ENCODE data around the gene PIK3C3.
A peak's percentile ranks its signal among the peaks of the same experiment; 100 is the strongest.

Gene PIK3C3

GRCh38 chr18:41954827-41955613, at the start of gene PIK3C3:
PIK3C3 (plus strand) TSS chr18:41955234; CDS start chr18:41955292, 58 bp downstream.
- peak; percentile 96 for DNase-seq

DNA sequence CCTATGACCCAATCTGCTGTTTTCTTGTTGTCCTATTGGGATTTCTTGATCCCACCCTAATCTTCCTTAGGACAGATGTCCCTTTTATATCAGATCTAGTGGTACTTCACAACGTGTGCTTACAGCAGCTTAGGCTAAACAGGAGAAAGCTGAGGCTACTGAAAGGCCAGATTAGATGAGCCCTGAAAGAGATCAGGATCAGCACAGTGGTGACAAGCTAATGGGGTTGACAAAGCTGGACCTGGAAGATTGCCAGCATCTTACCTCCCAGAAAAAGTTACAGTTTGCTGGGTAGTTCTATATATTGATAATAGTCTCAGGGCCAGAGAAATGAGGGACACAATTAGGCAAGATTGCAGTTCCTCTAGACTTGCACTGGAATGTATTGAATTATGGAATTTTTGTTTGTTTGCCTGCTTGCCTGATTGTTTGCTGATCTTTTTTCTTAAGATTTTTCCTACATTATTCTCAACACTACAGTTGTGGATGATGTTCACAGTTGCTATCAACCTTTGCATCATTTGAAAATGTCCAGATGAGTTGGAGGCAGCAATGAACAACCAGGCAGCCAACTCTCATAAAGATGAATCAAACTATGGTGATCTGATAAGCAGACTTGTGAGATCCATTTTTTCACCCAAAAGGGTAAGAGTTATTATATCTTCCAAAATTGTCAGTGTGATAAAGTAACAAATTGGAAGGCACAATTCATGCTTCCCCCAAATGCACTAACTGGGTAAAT, 49.1 kb upstream of the PIK3C3 start:
- DNase-seq: no peak

GRCh38 chr18:41906528-41907146, 48.4 kb upstream of the PIK3C3 start:
- peak; percentile 1 for DNase-seq

DNA sequence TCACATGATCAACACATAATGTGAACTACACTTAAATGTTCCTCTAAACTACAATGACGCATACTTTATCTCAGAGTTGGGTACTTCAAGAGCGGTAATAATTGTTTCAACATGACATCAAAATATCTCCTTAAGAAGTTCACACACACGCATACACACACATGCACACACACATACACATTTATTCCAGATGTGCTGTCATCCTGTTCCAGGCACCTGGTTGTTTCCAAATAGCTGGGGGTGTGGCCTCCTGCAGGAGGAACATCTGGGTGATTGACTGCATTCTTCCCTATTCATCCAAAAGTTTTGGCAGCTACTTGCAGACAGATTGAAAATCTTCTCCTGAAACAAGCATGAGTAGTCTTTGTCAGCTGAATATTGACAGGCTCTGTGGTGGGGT, 37.9 kb upstream of the PIK3C3 start:
- DNase-seq: no peak

DNA sequence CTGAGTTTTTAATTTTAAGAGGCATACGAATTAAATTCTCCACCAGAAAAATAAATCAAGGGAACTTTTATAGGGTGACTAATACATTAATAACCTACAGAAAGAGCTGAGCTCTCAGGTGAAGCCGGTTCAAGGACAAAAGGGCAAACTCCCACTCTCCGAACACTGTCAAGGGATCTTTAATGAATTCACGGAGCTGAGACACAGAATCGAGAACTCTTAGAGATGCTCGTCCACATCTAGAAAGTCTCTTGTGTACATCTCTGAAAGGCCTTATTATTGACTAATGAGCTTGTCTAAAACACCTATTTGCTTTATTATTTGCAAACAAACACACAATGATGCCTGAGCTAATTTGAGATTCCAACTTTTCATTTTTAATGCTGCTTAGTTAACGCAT, 33.3 kb upstream of the PIK3C3 start:
- DNase-seq: no peak

DNA sequence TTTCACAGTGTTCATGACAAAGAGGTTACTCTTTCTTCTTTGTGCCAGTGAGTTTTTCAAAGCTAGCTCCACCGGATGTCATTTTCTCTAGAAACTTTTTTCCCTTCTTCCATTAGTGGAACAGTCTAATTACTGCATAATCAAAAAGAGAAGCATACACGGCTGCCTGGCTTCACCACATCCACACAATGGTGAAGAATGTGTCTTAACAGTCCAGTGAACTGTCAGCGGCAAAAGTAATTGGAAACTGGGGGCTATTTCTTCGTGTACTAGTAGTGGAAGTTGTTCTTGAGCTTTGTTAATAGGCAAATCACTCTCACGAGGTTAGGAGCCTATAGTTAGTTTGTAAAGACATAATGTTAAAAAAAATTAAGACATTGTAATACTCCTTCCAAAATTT, 32.9 kb upstream of the PIK3C3 start:
- no peak for DNase-seq

GRCh38 chr18:41922841-41923240, 32.2 kb upstream of the PIK3C3 start:
- DNase-seq: no peak

DNA sequence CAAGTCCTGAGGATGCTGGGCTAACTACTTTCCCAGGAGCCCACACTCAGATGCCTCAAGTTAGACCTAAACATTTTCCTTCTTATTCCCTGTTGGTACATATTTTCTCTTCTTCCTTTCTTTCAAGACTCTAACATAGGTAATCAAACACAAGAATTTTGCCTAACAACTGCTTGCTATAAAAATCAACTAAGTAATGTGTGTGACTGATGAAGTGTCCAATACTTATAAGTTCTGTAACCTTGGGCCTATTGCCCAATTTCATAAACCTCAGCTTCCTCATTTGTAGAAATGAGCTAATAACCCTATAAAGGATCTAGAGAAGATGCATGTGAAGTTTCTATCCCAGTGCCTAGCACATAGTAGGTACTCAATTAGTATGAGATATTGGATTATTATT, 31.6 kb upstream of the PIK3C3 start:
- no peak for DNase-seq

DNA sequence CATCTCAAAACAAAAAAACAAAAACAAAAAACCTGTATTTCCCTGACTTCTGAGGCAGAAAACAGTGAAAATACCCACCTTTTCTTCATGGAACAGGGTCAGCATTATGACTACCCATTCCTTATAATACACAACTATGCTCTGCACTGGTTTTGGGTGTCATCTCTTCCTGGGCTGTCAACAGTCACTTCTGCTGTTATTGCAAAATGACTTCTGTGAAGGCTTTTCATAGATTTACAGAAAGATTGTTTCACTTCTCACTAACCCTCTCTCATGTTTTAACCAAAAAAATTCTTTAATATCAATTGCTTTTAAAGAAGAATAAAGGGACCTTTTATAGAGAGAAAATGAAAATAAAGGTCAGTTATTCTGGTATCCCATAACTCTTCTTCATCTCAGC, 26.5 kb upstream of the PIK3C3 start:
- DNase-seq: no peak

- DNase-seq: no peak
Measured at GRCh38 chr18:41932899-41933298, 22.1 kb upstream of the PIK3C3 start.

DNA sequence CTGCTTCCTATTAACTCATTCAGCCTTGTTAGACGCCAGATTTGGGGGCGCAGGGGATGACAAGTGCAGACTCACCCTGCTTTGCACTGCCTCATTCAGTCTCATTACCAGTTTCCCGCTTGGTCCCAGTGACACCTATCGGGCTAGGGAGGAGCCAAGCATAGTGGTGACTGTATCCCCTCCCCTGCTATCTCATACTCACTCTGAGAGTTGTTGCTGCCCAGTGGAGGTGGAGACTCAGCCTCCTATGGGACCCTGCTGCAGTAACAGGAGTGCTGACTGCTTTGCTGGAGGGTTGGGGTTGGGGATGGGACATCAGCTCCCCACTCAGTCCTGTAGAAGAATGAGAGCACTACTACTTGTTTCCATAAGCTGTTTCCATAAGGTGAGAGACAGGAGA, 21.3 kb upstream of the PIK3C3 start:
- DNase-seq: no peak

DNA sequence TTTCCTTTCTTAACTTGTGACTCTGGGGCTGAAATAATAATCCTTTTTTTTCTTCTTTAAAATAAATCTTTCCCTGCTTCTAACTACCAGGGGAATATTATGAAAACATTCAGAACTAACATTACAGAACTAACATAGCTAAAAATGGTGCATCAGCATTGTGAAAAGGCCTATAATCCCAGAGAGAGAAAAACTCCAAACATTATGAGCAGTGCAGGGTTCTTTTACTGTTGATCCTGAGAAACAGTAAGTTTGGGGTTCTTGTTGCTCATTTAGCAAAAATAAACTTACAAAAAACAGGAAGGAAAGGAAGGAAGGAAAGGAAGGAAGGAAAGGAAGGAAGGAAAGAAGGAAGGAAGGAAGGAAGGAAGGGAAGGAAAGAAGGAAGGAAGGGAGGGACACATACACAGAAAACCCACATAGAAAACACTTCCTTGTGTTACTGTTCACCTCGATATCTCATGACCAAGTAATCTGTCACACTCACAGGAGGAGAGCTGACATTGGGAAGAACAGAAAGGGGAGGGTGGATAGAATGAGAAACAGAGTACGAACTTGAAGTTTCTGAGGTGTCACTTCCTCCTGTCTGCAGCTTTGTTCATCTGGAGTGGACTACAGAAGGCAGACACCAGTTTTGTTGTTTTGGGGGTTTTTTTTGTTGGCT, 18.4 kb upstream of the PIK3C3 start:
- DNase-seq: no peak

- no peak for DNase-seq
Measured at GRCh38 chr18:41938445-41938844, 16.6 kb upstream of the PIK3C3 start.

- DNase-seq: no peak
Measured at GRCh38 chr18:41939326-41939725, 15.7 kb upstream of the PIK3C3 start.

DNA sequence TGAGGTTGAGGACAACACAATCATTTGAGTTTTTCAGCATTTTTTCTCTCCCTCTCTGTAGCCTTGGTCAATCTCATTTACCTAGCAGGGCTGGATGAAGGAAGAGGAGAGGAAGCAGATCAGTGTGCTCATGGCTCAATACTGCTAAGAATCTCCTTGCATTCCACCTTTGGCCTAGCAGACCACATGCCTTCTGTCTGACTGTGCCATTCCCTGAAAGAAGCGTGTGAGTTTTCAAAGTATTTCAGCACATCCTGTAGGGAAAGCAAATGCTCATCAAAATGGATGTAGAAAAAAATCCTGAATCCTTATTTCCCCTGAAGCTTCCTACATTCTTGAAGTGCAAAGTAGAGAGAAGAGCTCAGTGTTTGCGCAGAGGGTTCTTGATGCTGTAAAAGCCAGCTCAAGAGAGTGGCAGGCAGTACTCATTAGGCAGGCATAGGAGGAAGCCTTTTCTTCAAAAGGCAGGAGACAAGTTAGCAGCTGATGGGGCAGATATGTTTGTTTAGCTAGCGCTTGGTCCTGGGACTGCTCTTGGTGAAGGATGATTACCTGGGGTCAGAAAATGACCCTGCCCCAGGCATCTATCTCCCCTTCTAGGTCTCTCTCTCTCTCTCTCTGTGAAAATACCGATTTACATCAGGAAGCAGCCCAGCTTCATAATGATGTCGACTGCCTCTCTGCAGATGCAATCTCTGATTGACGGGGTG, 14.4 kb upstream of the PIK3C3 start:
- DNase-seq: no peak

DNA sequence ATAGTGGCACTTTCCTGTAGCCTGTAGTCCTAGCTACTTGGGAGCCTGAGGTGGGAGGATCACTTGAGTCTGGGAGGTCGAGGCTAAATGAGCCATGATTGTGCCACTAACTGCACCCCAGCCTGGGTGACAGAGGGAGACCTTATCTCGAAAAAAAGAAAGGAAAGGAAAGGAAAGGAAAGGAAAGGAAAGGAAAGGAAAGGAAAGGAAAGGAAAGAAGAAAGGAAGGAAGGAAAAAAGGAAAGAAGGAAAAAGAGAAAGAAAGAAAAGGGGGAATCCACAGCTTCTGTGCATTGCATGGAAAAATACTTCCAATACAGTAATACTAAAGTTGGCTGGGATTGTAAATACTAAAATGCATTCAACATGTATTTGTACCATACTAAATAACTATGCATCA, 12.8 kb upstream of the PIK3C3 start:
- no peak for DNase-seq

- no peak for DNase-seq
Measured at GRCh38 chr18:41948544-41949110, 6.4 kb upstream of the PIK3C3 start.

GRCh38 chr18:41949206-41949920, 5.7 kb upstream of the PIK3C3 start:
- no peak for DNase-seq

DNA sequence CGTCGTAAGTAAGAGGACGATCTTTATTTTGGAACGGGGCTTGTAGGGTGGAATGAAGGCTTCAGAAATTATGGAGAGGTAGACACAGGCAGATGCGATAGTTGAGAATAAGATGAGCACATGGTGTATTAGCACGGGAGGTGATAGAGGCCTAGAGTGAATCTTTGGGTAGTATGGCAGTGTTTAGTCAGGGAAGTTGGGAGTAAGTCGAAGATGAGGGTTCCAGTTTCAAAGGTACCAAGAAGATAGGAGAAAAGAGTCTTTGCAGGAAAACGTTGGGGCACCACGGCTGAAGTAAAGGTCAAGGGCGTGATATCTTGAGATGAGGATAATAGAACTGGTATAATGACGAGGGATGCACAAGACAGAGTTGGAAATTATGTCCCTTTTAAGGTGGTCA, 654 bp downstream of the PIK3C3 start:
- no peak for DNase-seq

GRCh38 chr18:41959045-41959444, 4.0 kb downstream of the PIK3C3 start:
- DNase-seq: no peak

DNA sequence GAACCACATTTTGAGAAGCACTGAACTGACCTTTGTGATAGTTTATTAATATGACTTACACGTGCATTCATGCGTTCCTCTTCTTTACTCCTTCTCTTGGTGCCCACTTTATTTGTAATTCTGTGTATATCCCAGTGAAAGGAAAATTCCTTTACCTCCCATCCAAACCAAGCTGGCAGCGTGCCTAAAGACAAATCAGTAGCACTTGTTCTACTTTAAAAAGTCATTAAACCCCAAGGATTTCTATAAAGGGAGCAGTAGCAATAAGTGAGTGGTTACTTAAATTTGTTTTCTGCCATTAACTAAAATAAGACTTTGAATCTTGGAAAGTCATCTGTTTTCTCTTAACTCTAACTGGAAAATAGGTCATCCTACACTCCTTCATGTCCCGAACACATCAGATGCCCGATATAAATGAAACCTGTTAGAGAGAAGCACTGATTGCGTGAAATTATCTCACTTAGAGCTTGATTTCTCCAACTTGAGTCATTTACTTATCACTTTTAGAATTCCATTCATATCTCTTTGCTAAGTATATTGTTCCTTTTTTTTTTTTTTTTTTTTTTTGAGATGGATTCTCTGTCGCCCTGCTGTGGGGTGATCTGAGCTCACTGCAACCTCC, 10.7 kb downstream of the PIK3C3 start:
- DNase-seq: no peak
